Fibroblast of skin of right quadriceps (primary cell): ENCODE data around the gene PDE4D.
"Not testable (repeated sequence)": the region's sequence is repeated elsewhere in the genome, so short reads cannot be mapped to it uniquely, and the experiment has no call there.

Experiments
- DNase-seq: peaks from one replicate; pipeline ENCODE4 v3.0.0-alpha.2; 2013

Gene PDE4D

DNA sequence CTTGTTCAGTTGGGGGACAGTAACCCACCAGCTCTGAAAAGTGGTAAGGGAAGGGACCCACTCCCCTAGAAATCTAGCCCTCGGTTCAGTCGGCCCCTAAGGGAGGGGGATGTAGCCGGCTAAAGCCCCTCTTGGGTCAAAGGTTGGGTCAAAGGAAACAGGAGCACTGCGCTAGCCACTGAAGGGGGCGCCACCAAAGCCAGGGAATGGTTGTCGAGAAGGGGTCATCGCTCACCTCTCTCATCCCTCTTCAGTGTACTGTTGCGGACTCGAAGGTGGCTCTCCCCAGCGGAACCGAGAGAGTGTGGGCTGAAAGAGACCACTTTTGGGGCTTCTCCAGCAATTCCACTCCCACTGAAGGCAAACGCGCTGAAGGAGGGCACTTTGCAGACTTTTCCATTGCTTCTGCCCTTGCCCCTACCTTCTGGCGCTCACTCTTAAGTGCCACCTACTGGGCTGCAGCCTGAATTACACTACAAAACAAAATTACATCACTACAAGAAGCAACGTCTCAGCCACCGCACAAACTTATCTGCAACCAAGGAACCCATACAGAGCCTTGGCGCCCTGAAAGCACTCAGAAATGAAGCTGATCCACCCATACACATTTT, 396.9 kb downstream of the PDE4D start:
- no peak for DNase-seq

DNA sequence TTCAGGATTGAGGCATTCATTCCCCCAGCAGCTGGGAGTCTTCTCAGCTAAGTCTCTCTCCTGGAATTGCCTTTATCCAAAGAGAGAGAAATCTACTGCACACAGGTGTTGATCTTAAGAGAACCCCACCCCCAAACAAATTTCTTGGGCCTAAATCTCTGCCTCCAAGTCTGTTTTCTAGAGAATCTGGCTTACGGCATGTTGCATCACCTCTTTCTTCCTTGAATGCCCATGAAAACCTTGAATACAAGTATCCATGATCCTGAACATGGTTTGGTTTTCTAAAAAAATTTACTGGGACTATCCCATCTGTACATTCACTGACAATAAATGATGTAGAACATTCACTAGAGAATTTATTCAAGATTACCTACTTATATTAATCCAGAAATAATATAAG, 401.6 kb downstream of the PDE4D start:
- peak; percentile 12 for DNase-seq

DNA sequence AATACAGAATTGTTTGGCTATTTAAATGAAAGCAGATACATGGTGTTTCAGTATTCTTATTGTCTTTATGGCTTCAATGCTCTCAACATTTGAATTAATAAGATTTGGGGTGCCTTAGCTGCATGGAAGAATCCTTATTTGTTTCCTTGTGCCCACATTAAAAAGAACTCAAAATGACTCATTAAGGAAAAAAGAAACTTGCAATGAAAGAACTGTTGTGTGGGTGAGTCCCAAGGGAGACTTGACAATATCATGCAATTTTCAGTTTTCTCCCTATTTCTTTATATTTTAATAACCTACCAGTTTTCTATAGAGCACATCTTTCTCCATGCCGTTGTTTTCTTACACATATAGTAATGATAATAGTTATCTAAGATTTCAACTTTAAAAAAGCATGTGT, 404.0 kb downstream of the PDE4D start:
- no peak for DNase-seq

DNA sequence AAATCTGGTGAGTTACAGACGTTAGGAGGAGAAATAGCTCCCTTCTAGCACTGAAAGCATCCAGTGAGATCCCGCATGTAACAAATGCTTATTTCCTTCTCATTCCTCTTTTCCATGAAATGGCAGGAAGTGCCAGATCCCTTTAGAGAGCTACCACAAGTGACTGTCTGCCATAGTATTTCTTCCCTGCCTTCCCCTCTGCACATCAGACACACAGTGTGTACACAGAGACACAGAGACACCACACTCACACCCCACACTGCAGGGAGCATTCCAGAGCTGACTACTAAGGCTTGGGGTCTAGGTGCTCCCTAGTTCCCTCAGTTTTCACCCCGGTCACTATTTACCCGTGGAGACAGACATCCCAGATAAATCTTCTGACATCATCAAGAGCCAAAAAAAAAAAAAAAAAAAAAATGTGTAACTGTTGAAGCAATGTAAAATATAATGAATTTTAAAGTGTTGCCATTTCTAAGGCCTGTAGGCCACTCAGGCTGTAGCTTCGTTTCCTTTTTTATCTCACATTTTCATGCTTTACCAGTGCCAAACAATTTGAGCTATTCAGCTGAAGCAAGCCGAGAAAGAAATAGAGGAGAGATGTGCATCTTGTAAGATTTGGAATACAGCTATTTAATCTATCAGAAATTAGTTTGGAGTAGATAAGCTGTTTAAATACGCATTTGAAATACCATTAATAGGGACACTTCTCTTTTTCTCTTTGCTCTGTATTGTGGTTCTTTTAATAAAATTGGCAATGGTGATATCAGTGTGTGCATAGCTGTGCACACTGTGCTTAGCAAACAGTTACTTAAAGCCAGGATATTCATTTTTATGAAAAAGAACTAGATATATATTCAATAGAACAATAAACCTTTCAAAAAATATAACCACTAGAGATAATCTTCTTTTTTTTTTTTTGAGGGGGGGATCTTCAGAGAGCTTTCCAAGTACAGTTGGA, 405.5 kb downstream of the PDE4D start:
- DNase-seq: no peak

DNA sequence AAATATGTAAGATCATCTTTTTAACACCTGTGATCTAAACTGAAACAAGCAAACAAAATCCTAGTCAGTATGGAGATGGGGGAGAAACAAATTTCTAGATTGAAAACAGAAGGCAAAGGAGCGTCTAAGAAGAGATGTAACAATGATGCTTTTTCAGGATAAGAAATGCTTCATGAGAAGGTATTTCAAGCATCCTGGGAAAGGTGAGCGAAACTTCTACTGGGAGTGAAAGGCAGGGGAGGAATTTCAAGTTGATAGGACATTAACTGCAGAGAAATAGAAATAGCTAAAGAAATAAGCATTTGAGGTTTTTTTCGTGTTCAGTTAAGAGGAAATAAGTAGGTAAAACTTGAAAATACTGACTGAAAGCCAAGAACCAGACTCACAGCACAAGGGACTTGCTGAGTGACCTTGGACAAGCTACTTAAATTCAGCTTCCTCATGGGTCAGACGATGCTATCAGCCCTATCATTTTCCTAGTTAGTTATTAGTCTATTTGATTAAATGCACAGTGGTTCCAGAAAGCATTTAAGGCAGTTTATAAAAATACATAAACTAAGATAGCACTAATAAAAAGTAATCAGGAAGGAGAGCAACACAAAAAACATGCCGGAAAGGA, 406.3 kb downstream of the PDE4D start:
- no peak for DNase-seq

DNA sequence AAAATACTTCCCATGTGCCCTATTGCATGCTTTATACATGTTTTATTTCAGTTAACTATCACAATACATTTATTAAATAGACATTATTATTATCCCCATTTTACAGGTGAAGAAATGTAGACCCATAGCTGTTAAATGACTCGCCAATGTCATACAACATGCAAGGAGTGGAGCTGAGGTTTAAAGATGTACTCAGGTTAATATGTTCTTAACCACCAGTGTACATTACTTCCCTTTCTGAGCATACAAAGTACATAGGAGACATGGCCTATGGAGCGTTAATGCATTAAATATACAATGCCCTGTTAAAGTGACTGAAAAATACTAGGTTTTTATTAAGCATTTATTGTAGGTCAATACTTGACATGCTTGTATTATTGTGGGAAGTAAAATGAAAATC, 407.0 kb downstream of the PDE4D start:
- no peak for DNase-seq

DNA sequence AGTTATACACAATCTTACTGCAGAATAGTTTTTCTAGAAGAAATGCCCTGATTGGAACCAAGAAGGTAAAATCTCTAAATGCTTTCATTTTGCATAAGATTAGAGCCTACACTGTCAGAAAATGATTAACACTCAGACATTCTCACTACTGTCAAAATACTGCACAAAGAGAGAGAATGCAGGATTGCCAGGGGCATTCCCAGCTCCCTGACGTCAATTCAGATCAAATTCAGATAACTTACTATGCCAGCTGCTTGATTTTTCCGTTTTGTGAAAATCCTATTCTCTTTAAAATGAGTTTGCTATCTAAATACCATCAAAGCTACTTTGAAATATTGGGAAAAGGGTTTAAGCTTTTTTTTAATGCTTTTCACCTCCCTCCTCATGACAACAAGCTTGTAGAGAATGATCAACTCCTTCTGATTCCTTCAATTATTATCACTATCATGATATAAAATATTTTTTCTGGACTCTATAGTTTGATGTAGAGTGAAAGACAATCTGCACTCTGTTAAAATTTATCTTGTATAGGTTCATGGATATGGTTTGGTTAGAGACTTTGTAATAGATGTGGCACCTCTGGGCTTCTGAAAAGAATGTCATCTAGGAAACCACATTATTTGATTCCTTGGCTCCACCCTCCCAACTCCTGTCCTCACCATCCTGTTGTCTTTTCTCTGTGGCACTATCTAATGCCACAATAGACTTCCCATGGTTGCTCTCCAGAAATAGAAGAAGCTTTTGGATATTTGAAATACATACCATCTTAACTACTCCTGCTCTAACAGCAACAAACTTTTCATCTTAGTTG, 407.7 kb downstream of the PDE4D start:
- DNase-seq: peak; percentile 14

DNA sequence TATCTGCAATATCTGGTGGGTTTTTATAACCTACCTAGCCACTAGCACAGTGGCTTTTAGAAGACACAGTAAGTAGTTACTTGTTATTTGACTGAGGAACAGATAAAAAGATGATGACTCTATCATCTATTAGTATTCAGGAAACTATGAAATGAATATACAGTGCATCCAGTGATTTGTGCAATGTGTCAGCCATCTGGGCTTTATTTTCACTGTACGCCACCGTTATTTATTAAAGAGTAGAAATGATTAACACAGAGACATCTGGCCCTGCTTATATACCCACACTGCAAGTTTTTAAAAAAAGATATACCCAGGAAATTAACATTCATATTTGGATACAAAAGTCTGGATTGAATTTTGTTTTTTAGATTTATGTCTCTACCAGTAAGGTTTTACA, 408.4 kb downstream of the PDE4D start:
- peak; percentile 58 for DNase-seq

DNA sequence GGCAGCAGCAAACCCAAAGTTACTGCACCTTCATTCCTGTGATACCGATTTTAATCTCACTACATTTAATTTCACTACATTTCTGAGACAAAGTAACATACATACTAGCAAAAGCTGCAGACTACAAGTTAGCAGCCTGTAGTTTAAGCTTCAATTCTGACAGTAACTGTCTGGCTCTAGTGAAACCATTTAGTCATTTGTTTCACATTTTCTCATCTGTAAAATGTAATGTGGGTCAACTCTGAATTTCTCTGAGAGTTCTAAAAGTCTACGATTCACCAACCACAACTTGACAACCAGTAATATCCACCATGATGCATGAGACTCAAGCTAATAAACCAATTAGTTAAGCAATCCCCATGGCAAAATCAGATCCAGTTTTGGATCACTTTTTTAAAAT, 408.9 kb downstream of the PDE4D start:
- DNase-seq: peak; percentile 14

DNA sequence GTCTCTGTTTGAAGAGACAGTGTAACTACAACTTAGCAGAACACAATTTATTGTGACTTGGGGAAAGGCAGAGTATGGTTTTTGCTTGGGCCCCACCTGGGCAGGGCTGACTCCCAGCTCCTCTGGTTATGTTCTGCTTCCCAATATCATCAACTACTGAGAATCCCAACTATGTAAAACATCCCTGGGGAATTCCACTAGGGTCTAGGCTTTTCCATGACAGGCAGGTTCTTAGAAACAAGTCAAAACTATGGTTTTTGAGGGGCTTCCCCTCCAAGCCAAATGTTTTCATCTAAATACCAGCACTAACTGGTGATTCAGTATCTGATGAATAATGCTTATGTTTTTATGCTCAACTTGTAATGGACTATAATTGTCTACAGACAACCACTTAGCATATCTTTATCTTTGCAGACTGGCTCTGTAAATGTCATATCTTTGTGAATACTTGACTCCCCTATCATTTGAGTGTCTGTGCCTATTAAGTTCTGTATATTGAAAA, 409.5 kb downstream of the PDE4D start:
- peak; percentile 78 for DNase-seq

DNA sequence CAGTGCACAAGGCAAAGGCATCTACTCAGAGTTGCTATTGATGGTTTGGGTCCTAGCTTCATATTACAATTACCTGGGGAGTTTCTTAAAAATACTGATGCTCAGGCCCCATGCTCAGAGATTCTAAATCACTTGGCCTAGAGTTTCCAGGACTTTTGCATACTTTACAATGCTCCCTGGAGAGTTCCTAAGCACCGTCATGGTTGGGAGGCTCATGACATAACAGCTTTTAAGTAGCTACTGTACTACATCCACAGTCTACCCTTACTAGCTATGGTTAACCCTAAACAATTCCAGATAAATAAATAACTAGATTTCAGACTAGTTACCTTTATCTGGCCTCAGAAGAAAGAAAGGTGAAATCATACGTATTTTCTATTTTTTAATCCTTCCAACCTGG, 414.4 kb downstream of the PDE4D start:
- no peak for DNase-seq

DNA sequence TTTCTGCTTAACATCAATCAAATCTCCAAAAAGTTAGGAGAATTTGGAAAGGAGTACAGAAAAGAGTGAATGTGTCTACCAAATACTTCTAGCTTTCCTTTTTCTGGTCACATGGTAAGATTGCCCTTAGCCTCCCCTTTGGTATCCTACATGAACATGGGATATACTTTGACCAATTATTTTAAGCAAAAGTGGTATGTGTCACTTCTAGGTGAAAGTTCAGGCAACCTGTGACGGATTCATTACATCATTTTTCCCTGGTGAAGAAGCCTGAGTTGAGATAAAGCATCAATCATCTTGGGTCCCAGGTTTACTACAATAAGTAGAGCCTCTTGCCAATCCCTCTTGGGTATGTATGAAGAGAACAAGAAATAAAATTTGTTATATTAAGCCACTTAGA, 419.2 kb downstream of the PDE4D start:
- DNase-seq: no peak

DNA sequence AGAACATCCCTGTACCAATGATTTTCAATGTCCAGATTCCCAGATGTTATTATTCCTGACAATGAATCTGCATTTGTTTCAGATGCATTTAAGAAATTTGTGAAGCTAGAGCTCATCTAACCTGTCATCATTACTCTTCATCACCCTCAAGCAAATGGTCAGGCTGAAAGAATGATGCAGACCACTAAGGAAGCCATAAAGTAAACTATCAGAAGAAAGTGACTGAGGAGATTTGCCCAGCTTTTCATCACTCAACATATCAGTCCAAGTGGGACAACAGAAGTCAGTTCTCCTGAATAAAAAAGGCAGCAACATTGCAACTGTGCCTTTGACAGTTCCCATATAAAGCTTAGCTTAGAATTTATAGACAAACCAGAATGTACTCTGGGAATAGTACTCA, 419.9 kb downstream of the PDE4D start:
- peak; percentile 51 for DNase-seq

DNA sequence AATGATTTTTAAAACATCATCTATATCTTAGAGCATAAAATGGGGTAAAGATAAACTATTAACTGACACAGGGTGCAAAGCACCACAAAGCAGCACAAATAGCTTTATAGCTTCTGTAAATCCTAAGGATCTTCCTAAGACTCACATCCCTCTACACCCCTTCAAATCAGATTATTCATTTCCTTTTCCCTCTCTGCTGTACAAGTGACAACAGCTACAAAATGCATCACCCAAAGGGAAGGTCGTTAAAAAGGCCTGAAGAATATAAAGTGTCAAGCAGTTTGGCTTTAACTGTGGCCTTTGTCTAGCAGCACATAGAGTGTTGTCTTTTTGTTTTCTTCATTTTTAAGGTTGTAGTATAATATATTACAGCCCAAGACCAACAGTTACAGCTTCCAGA, 422.1 kb downstream of the PDE4D start:
- no peak for DNase-seq

DNA sequence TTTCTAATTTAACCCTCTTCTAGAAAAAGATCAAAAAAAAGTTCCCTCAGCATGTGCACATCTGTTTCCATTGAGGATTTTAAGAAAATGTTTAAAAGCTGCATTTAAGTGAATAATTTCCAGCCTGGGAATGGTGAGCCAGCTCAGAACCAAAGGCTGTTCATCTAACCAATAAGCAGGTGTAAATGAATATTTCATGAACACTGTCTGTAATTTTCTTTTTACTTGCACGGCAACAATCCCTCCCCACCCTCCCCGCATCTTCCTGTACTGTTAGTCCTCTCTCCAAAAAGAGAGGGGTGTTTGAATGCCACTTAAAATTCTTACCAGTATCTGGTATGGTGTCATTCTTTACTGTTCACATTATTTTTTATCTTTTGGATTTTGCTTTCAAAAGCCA, 425.6 kb downstream of the PDE4D start:
- DNase-seq: no peak

DNA sequence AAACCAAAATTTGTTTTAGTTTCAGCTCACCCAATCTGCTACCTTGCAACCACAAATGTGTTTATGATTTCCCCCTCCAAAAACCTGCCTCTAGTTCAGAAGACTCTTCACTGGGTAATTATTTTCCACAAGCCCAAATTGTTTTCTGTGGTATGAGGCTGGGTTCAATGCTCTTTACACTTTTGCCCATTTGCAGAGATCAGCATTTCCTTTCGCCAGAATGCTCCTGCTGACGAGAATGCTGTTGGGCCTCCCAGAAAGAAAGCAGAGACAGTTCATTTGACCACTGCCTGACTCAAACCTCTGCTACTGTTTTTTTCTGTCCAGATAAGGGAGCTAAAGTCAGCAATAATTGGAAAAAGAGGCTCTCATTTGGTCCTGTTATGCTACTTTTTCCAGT, 427.3 kb downstream of the PDE4D start:
- DNase-seq: no peak

DNA sequence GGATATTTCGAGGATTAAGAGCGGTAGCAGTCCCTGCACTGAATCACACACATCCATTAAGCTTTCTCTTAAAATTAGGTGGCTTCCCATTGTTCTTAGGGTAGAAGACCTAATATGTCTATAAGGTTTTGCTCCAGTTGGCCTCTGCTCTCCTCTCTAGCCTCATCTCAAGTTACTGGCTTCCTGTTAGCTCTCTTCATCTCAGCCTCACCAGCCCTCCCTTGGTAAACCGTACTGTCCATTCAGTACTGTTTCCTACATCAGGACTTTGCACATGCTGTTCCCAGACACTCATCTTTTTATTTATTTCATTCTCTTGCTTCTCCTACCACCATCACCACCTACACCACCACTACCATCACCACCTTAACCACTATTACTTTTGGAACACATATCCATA, 428.6 kb downstream of the PDE4D start:
- DNase-seq: no peak

DNA sequence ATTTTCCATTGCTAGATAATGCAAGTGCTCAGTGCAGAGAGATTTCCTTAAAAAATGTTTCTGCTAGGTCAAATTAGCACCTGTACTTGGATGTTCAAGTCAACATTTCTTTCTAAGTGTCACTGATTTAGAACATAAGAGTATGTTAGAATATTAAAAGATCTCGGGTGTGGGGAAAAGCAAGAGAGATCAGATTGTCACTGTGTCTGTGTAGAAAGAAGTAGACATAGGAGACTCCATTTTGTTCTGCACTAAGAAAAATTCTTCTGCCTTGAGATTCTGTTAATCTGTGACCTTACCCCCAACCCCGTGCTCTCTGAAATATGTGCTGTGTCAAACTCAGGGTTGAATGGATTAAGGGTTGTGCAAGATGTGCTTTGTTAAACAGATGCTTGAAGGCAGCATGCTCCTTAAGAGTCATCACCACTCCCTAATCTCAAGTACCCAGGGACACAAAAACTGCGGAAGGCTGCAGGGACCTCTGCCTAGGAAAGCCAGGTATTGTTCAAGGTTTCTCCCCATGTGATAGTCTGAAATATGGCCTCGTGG, 429.8 kb downstream of the PDE4D start:
- DNase-seq: not testable (repeated sequence)

DNA sequence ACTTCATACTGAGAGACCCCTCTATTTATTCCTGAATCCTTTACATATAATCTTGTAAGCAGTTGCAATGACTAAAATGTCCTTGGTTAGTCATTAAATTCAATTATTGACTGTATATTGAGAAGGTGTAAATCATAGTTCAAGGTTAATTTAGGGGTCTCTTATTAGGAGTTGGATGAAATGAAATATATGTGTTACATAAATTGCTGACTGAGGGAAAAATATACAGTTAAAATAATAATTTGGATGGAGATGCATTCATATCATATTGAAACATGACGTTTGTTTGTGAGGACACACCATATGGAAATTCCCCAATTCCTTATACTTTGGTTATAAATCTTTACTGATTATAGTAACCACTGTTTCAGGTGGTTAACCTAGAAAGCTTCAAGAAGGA, 430.6 kb downstream of the PDE4D start:
- DNase-seq: no peak

DNA sequence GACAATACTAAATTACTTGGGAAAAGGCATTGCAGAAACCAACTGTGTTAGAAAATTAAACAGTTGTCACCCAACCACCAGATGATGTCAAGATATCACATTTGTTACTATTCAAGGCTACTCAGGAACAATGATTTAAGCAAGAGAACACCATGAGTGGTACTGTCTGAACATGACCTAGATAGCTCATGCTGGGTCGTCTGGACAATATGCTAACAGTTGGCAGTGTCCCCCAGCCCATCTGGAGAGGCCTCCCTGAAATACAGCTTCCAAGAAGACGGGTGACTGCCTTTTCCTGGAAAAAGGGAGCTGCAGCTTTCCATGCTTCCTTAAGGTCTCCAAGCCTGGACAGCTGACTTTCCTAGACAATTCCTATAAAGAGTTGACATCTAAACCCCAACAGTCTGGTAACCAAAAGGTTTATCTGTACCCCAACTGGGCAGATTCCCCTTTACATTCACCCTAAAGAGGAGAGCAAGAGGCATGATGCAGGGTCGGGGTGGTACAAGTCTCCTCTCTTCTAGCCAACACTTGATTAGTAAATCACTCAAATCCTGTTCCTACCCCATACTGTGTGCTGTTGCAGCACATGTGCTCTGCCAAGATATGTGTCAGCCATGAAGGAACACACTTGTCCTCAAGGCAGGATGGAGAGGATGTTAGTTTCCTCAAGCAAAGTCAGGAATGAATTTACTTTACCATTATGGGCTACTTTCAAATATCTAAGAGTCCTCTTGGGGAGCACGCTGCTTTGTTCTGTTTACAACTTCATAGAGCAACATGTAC, 433.0 kb downstream of the PDE4D start:
- no peak for DNase-seq

DNA sequence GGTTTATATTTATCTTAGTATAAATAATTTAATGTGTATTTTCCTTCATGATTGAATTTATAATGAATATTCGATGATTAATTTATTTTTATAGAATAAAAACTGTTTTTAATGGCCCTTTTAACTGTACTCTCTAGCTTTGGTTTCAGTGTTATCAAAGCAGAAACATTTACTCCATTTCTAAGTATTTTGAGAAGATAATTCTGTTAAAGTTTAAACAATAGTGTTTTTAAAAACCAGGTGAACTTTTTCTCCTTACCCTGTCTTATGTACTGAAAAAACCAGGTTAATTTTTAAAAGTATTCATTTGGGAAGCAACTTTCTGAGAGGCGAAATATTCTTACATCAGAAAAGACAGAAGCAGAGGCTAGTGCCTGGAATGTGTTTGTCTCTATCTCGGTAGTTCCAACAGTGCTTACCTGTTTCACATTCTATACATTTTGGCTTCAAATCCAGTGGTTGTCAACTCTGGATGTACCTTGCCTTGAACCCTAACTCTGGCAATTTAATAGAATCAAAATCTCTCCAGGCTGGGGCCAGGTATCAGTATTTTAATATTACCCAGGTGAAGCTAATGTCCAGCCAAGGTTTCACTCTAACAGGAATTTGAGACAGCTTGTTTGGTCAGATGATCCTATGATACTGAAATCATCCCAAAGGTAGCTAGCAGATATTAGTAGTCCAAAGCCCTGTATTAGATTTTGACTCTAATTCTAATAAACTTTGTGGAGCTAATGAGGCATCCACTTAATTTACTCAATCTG, 434.4 kb downstream of the PDE4D start:
- DNase-seq: no peak
